Fibroblast of mammary gland (primary cell): ENCODE data around the gene GDPD5.

ENCODE experiments used
- DNase-seq: peaks from one replicate; pipeline ENCODE4 v3.0.0-alpha.2; 2010; ENCODE audit warnings: low read depth
- H3K4me3 ChIP-seq: 2 replicates; pipeline ENCODE4 v1.5.1; 2011; ENCODE audit warnings: low read depth, mild to moderate bottlenecking, low read length, moderate library complexity; ENCODE audit not compliant: control insufficient read depth
- TF ChIP-seq, protein P1 (sequence below): conservative IDR thresholded peaks from 2 replicates; pipeline ENCODE4 v1.5.1; 2011; ENCODE audit warnings: low read depth, low read length, inconsistent platforms; ENCODE audit not compliant: control insufficient read depth, insufficient read depth

GDPD5 gene

DNA sequence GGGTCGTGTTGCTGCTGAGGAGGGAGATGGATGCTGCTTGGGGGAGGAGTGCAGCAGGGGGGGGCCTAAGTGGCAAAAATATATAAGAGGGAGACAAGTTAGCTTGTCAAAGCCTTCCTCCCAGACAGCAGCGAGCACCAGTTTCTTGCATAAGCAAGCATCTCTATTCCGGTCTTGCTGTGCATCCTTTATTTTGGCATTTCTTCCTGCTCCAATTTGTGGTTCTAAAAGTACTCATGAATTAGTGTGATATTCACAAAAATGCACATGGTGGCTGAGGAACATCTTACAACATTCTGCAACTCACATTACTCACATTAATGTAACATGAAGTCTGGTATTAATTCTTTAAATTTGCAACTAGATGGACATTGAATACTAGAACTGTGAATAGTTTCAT lies 32.1 kb downstream of the GDPD5 start:
- H3K4me3 ChIP-seq, result no peak overlapping the region
- TF ChIP-seq, protein P1, sequence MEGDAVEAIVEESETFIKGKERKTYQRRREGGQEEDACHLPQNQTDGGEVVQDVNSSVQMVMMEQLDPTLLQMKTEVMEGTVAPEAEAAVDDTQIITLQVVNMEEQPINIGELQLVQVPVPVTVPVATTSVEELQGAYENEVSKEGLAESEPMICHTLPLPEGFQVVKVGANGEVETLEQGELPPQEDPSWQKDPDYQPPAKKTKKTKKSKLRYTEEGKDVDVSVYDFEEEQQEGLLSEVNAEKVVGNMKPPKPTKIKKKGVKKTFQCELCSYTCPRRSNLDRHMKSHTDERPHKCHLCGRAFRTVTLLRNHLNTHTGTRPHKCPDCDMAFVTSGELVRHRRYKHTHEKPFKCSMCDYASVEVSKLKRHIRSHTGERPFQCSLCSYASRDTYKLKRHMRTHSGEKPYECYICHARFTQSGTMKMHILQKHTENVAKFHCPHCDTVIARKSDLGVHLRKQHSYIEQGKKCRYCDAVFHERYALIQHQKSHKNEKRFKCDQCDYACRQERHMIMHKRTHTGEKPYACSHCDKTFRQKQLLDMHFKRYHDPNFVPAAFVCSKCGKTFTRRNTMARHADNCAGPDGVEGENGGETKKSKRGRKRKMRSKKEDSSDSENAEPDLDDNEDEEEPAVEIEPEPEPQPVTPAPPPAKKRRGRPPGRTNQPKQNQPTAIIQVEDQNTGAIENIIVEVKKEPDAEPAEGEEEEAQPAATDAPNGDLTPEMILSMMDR, result no peak
- DNase-seq, result no peak

DNA sequence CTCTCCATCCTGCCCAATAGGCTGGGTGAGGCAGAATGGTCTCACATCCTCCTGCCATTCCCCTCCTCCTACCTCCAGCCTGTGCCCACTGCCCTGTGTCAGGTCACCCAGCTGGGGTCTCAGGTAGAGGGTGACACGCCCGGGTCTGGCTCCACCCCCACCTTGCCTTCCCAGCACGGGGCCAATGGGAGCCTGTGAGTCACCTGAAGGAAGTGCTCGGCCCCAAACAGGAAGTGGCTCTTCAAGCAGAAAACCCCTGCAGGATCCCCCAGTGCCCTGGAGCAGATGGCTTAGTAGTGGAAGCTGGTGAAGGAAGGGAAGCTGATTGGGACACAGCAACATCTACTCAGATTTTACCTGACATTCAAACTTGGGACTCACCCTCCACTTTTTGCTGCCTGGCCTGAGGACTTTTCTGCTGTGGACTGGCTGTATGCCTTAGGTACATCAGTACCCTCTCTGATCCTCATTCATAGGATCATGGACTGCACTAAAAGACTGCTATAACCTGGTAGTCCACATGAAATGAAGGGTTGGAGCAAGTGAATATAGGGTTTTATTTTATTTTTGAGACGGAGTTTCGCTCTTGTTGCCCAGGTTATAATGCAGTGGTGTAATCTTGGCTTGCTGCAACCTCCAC lies 33.4 kb downstream of the GDPD5 start:
- DNase-seq, result no peak
- H3K4me3 ChIP-seq, result no peak overlapping the region
- TF ChIP-seq, protein P1, result no peak

DNA sequence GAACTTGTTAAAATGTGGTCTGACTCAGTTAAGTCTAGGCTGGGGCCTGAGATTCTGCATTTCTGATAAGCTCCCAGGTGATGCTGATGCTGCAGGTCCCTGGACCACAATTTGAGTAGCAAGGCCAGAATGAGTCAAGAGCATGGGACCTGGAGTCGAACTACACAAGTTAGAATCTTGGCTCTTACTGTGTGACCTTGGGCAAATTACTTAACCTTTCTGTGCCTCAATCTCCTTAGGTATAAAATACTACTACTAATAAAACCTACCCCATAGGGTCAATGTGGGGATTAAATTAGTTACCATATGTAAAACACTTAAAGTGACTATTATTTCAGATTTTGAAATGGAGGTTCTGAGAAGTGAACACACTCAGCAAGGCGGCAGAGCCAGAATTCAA lies 34.3 kb downstream of the GDPD5 start:
- TF ChIP-seq, protein P1, result no peak
- no peak for DNase-seq
- H3K4me3 ChIP-seq, result no peak overlapping the region

DNA sequence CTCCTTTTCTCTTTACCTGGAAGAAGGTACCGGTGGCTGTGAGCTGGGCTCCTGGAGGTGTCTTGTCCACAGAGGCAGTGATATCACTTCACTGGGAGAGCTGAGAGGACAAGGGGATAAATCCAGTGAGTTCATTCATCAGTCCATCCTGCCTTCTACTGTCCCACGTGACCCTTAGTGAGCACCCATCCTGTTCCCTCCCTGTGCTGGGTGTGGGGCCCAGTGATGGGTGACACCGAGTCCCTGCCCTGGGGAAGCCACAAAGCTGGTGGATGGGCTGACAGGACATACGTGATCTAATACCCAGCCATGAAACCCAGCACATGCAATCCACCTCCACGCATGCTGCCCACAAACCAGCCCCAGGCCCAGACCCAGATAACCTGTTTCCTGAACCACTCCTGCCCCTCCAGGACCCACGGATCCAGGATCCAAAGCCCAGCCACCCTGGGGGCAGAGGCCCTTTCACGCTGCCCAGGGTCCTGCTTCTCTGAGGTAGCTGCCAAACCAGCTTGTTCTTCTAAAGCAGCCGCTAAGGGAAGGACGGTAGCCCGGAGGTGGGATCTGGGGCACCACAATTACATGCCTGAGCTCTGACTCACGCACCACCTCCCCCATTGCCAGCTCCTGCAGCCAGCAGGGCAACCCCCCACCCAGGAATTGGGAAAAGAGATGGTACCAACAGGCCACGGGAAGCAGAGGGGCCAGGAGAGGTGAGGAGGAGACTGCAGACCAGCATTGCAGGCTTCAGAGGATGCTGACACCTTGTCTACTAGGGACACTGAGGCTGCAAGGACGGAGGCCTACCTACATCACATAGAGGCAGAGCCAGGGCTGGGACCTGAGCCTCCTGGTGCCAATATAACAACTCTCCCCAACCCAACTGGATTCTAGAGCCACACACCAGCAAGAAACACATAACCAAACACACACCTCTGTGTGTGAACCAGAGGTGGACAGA lies 35.2 kb downstream of the GDPD5 start:
- TF ChIP-seq, protein P1, result no peak
- no peak for DNase-seq
- no peak overlapping the region for H3K4me3 ChIP-seq

DNA sequence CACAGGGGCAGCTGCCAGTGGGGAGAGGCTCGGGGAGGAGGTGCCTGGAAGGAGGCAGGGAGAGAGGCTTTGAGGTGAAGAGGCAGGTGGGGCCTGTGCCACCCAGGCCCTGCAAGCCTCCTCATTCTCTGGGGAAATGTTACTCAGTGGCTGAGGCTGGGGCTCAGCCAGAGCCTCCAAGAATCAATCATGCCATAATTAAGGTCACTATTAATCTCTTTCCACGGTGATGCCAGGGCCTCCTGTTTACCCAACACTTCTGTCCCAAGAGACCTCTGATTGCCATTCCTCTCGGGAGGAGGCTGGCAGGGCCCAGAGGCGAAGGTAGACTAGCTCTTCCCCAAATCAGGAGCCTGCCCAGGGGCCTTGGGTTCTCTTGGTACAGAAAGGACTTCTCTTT lies 38.4 kb downstream of the GDPD5 start:
- TF ChIP-seq, protein P1, result no peak
- H3K4me3 ChIP-seq, result no peak overlapping the region
- no peak for DNase-seq

DNA sequence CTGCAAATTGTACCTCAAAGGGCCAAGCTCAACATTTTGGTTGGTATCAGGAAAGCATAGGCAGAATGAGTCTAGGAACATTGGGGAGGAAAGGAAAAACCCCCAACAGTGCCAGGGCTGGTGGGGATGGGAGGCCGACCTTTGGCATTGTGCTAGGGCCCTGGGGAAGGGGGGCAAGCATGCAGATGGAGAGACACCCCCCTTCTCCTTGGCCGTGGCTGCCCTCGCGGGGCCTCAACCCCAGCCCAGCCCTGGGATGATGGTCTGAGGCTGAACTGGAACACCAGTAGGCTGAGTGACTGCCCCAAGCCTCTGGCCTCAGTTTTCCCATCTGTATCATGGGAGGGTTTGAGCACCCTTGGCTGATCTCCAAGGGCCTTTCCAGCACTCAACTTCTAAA lies 40.0 kb downstream of the GDPD5 start:
- TF ChIP-seq, protein P1, result no peak
- DNase-seq, result no peak
- H3K4me3 ChIP-seq, result no peak overlapping the region
